ENCODE data around the gene SPACA7. TPM values are rescaled to one million over a fixed set of nuclear protein-coding genes. Genes with fewer than 3 reads are reported as not detected.

Gene SPACA7
- total and polyA plus RNA-seq, 9 of the 15 experiments (the other 6 are each of a cell fraction or from before 2014, with no cell fraction given), result not detected

GRCh38 chr13:112346899-112347229, 29.3 kb upstream of the SPACA7 start (continued):
- no peak for TF ChIP-seq ATF7 (IDR thresholded peaks at IDR 0.05)
- TF ChIP-seq NCOA6 (IDR thresholded peaks at IDR 0.05), result no peak
- no peak for TF ChIP-seq NUFIP1 (IDR thresholded peaks at IDR 0.05; ENCODE audit: partially characterized antibody)
- no peak for TF ChIP-seq ZNF780A (CRISPR knock-in tag; IDR thresholded peaks at IDR 0.05)

GRCh38 chr13:112347986-112348385, 28.2 kb upstream of the SPACA7 start:
- Histone ChIP-seq H3K79me2 (ENCODE audit: control insufficient read depth, insufficient read depth, low read length) (no peaks in the 10 kb centered on the region), H3K27ac (ENCODE audit: extremely low read depth, low read depth, low read length) (no peak overlapping the region), H4K20me1 (replicated peaks; ENCODE audit: control insufficient read depth, insufficient read depth, low read length) (no peaks in the 10 kb centered on the region), H3K9me3 (replicated peaks; ENCODE audit: control insufficient read depth, insufficient read depth, low read depth, low read length) (no peaks in the 10 kb centered on the region), H3K9ac (ENCODE audit: insufficient read depth in 1 of 2, low read depth in 2 of 2, low read length in 2 of 2) (no peak overlapping the region), H3K4me1 (replicated peaks in 1 of 2; ENCODE audit: control insufficient read depth in 2 of 2, insufficient read depth in 2 of 2, low read length in 2 of 2) (no peaks in the 10 kb centered on the region), H3K27me3 (ENCODE audit: control insufficient read depth in 2 of 2, insufficient read depth in 2 of 2, low read length in 2 of 2) (peaks cover 6 to 58% of the 10 kb centered on the region in 2 experiments; a peak in 3 of 5 replicates), H3K4me2 (ENCODE audit: insufficient read depth, low read length) (no peak overlapping the region), H3K9me1 (ENCODE audit: control insufficient read depth, insufficient read depth, low read length) (no peaks in the 10 kb centered on the region), H3K4me3 (no peak overlapping the region), H2AFZ (ENCODE audit: low read depth, low read length) (no peak overlapping the region), H3K36me3 (ENCODE audit: control insufficient read depth, insufficient read depth, low read length) (no peaks in the 10 kb centered on the region)
- ChIA-PET CTCF (ENCODE audit: low intra/inter-chr PET ratio) (no interaction called here), POLR2A (no interaction called here)
- DNase-seq (ENCODE audit: extremely low read depth in 1 of 4, low spot score in 3 of 4) (no peak), FAIRE-seq (no peak), ATAC-seq (no peak)
- in situ Hi-C loops (cut with MboI) (no loop called here), intact Hi-C loops (cut with micrococcal nuclease) (loop anchor here (10.0 kb wide), 1 partner anchor 267 kb away; no protein-coding TSS in a partner anchor)
- BruUV-seq (replicated peaks), result no TSS peak
- whole genome bisulfite sequencing (ENCODE audit: insufficient coverage, low coverage, missing lambda C conversion rate), result 0% methylated on average over 9 of the region's 10 CpGs
- no peak for TF ChIP-seq NR0B1 (IDR thresholded peaks at IDR 0.05; ENCODE audit: partially characterized antibody)
- no peak for TF ChIP-seq CTCFL (IDR thresholded peaks at IDR 0.05; ENCODE audit: borderline replicate concordance, insufficient read depth, low read depth, low read length, poor library complexity, severe bottlenecking)
- no peak for TF ChIP-seq PHTF2 (CRISPR knock-in tag; IDR thresholded peaks at IDR 0.05)
- no peak for TF ChIP-seq ZKSCAN3 (CRISPR knock-in tag; IDR thresholded peaks at IDR 0.05)
- TF ChIP-seq NBN (IDR thresholded peaks at IDR 0.05; ENCODE audit: low read depth), result no peak
- TF ChIP-seq ZNF140 (CRISPR knock-in tag; IDR thresholded peaks at IDR 0.05), result no peak
- no peak for TF ChIP-seq DLX4 (CRISPR knock-in tag; IDR thresholded peaks at IDR 0.05)
- no peak for TF ChIP-seq ZNF431 (CRISPR knock-in tag; IDR thresholded peaks at IDR 0.05)
- TF ChIP-seq ATF6 (CRISPR knock-in tag; IDR thresholded peaks at IDR 0.05), result no peak
- no peak for TF ChIP-seq PATZ1 (CRISPR knock-in tag; IDR thresholded peaks at IDR 0.05; ENCODE audit: borderline replicate concordance)

Data from K562 (cell line).